ENCODE measurements around the gene CCNQ. TPM values are rescaled to one million over a fixed set of nuclear protein-coding genes. Genes with fewer than 3 reads are reported as not detected.

CCNQ gene
- total RNA-seq, 3 donors from 2014 or later, result 23.9 to 42.6 (median 39.7) TPM

DNA sequence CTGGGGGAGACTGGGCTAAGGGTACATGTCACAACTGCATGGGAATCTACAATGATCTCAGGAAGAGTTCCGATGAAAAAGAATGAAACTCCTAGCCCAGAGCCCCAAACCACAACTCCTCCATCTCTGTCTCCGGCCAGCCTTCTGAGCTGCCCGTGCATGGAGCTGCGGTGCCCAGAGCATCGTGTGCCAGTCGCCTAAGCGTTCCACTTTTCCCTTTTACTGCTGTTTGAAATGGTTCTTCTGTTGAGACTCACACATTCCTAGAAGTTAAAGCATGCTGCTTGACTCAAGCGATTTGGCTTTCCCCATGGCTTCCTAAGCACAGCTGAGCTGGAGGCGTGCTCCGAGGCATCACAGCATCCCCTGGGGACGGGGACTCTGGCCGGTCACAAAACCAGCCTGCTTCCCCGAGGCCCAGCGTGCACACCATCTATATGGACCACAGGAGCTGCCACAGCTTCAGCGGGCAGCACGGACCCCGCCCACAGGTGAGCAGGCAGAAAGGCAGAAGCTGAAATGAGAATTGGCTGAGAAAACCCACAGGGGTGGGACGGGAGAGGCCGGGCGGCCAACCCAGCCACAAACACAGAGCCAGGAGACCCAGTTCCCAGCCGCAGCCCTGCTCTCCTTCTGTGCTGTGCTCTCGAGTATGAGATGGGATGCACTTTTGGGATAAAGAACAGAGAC lies 5.0 kb downstream of the CCNQ start:
- Histone ChIP-seq H3K4me3 (no peak overlapping the region), H3K27me3 (peaks cover 0 to 50% of the 10 kb centered on the region in 2 donors), H3K4me1 (no peaks in the 10 kb centered on the region), H3K9me3 (peaks cover 0 to 5% of the 10 kb centered on the region in 2 donors), H3K27ac (no peak overlapping the region), H3K36me3 (no peaks in the 10 kb centered on the region)
- TF ChIP-seq POLR2AphosphoS5 (IDR thresholded peaks at IDR 0.05) (no peak), POLR2A (IDR thresholded peaks at IDR 0.05) (no peak), CTCF (IDR thresholded peaks at IDR 0.05) (no peak)
- intact Hi-C loops (cut with DNase I; ENCODE audit: low total_unique reads), result no loop called here
- no peak for DNase-seq (ENCODE audit: low spot score in 2 of 2)

DNA sequence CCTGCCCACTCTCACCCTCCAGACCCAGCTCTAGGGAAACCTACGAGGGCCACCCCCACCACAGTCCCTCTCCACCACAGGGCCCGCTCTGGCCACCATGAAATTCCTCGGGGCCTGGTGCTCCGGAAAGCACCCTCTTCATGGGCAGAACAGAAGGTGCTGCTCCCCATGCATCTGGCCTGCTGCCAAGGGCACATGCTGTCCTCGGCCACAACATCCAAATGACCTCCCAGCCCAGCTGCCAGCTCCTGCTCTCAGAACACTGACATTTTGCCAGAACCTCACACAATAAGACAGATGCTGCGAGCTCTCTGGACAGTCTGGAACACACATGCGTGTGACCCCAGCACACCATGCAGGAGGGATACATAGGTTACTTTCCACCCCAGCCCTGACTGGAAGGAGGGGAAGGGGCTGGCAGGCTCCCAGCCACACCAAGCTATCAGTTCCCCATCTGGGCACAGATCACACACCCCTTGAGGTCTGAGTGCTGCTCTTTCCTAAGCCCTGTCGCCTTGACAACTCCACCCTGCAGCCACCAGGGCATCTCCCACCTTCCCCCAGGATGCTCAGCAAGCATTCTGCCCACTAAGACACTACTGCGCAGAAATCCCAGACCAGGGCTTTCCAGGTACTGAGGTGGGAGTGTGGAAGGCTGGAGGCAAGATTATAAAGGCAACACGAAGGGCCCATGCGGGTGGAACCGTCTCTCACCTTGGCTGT lies 5.8 kb downstream of the CCNQ start:
- no peaks in the 10 kb centered on the region for H3K4me1 ChIP-seq
- H3K27ac ChIP-seq, result no peak overlapping the region
- DNase-seq (ENCODE audit: low spot score in 2 of 2), result no peak
- TF ChIP-seq POLR2AphosphoS5 (IDR thresholded peaks at IDR 0.05) (no peak), POLR2A (IDR thresholded peaks at IDR 0.05) (no peak), CTCF (IDR thresholded peaks at IDR 0.05) (no peak)
- intact Hi-C loops (cut with DNase I; ENCODE audit: low total_unique reads), result no loop called here
- H3K4me3 ChIP-seq, result no peak overlapping the region
- peaks cover 0 to 50% of the 10 kb centered on the region in 2 donors for H3K27me3 ChIP-seq
- H3K36me3 ChIP-seq, result no peaks in the 10 kb centered on the region
- no peaks in the 10 kb centered on the region for H3K9me3 ChIP-seq

DNA sequence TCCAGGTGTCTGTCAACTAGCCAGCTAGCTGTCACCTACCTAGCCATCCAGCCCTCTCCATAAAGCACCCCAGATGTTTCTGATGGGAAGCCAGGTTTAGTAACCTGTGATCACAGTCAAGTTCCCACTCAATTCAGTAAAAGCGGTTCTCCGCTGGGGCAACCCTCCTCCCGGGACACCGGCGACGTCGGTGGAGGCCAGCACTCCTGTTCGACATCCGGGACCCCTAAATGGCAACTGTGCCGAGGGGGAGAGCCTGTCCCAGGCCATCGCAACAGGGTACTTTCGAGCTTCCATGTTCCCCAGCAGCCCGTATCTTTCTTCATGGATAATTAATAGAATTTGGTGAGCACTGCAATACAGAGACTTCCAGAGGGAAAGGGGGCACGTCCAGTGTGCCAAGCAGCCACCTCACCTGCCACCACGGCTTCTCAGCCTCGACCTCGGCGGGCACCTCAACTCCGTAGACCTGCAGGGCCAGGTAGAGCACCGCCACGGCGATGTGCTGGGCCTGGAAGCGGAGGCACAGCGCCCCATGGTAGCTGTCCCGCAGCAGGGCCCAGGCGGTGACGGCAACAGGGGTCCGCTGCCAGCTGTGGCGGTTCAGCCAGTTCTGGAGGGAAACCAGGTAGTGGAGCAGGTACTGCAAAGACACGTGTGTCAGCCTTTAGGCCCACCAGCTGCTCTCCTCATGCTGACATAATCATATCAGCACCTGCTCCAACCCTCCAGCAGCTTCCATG lies 6.7 kb downstream of the CCNQ start:
- no peak overlapping the region for H3K4me3 ChIP-seq
- no peaks in the 10 kb centered on the region for H3K36me3 ChIP-seq
- intact Hi-C loops (cut with DNase I; ENCODE audit: low total_unique reads), result no loop called here

GRCh38 chrX:153590961-153591956 lies 7.7 kb downstream of the CCNQ start:
- no peaks in the 10 kb centered on the region for H3K4me1 ChIP-seq
- H3K4me3 ChIP-seq, result no peak overlapping the region
- H3K27ac ChIP-seq, result no peak overlapping the region
- H3K9me3 ChIP-seq, result no peaks in the 10 kb centered on the region
- peaks cover 0 to 45% of the 10 kb centered on the region in 2 donors for H3K27me3 ChIP-seq
- no peak for TF ChIP-seq POLR2A (IDR thresholded peaks at IDR 0.05)
- no peak for TF ChIP-seq POLR2AphosphoS5 (IDR thresholded peaks at IDR 0.05)
- TF ChIP-seq CTCF (IDR thresholded peaks at IDR 0.05), result no peak
- no peak for DNase-seq (ENCODE audit: low spot score in 2 of 2)
- intact Hi-C loops (cut with DNase I; ENCODE audit: low total_unique reads), result no loop called here
- H3K36me3 ChIP-seq, result no peaks in the 10 kb centered on the region

More for the DNA sequence above, 6.7 kb downstream of the CCNQ start:
- H3K27ac ChIP-seq, result no peak overlapping the region
- H3K27me3 ChIP-seq, result peaks cover 0 to 52% of the 10 kb centered on the region in 2 donors
- TF ChIP-seq POLR2AphosphoS5 (IDR thresholded peaks at IDR 0.05) (no peak), CTCF (IDR thresholded peaks at IDR 0.05) (no peak), POLR2A (IDR thresholded peaks at IDR 0.05) (no peak)
- no peaks in the 10 kb centered on the region for H3K9me3 ChIP-seq
- no peaks in the 10 kb centered on the region for H3K4me1 ChIP-seq
- DNase-seq (ENCODE audit: low spot score in 2 of 2), result no peak
